Naive thymus-derived CD4-positive, alpha-beta T cell (primary cell): ENCODE data around the gene NT5C1B. TPM values are rescaled to one million over a fixed set of nuclear protein-coding genes. Genes with fewer than 3 reads are reported as not detected.

Source experiments
- ATAC-seq: fragments of 150-1000 bp; cut with Tn5 transposase; 2 replicates; pipeline ENCODE4 v1.10.0; 2021; ENCODE audit warnings: mild to moderate bottlenecking, moderate library complexity
- CTCF ChIA-PET: fragments of 350-600 bp; sonication (Branson Sonifier 250); formaldehyde crosslinking; loops from one replicate; lab custom pipeline; 2021; ENCODE audit warnings: antibody characterized with exemption; lab: Charles Lee
- POLR2A ChIA-PET: fragments of 350-600 bp; sonication (Branson Sonifier 250); formaldehyde crosslinking; loops from one replicate; lab custom pipeline; 2021; ENCODE audit warnings: antibody characterized with exemption, inconsistent platforms; lab: Charles Lee
- DNase-seq, 9 donors: peaks; one replicate each; pipeline versions ENCODE4 v3.0.0 to v3.0.0-alpha.2; 2020 to 2022; ENCODE audit warnings: mixed read lengths in 1 of 9
- H3K27ac ChIP-seq: one replicate; pipeline ENCODE4 v1.7.0; 2013; ENCODE audit warnings: mild to moderate bottlenecking, low read depth, low read length, moderate library complexity
- H3K27me3 ChIP-seq, 2 donors: one replicate each; pipeline ENCODE4 v1.7.0; 2013; ENCODE audit warnings: low read length in 2 of 2, mild to moderate bottlenecking in 2 of 2, moderate library complexity in 2 of 2; ENCODE audit not compliant: control insufficient read depth in 2 of 2, insufficient read depth in 2 of 2
- H3K36me3 ChIP-seq, 3 experiments: 1 replicate in 2 of 3; 2 replicates in 1 of 3; pipeline ENCODE4 v1.7.0; 2013; ENCODE audit warnings: low read length in 3 of 3, mild to moderate bottlenecking in 3 of 3, moderate library complexity in 1 of 3; ENCODE audit not compliant: insufficient read depth in 3 of 3, control insufficient read depth in 2 of 3
- H3K4me1 ChIP-seq, 2 donors: one replicate each; pipeline ENCODE4 v1.7.0; 2013; ENCODE audit warnings: low read length in 2 of 2, mild to moderate bottlenecking in 2 of 2, moderate library complexity in 1 of 2; ENCODE audit not compliant: control insufficient read depth in 2 of 2, insufficient read depth in 2 of 2
- H3K4me3 ChIP-seq: 2 replicates; pipeline ENCODE4 v1.7.0; 2013; ENCODE audit warnings: mild to moderate bottlenecking, low read length
- H3K9me3 ChIP-seq, 3 experiments: 1 replicate in 2 of 3; 2 replicates in 1 of 3; pipeline ENCODE4 v1.7.0; 2013; ENCODE audit warnings: low read length in 3 of 3; ENCODE audit not compliant: control insufficient read depth in 2 of 3
- H3K27ac Mint-ChIP-seq, 9 donors: one replicate each; pipeline ENCODE4 v1.8.0; 2020 to 2022; ENCODE audit warnings: mixed read lengths in 9 of 9, mild to moderate bottlenecking in 8 of 9, moderate library complexity in 5 of 9, inconsistent platforms in 2 of 9
- H3K27me3 Mint-ChIP-seq, 5 donors: one replicate each; pipeline ENCODE4 v1.8.0; 2021 to 2022; ENCODE audit warnings: mixed read lengths in 5 of 5, mild to moderate bottlenecking in 1 of 5
- H3K36me3 Mint-ChIP-seq, 5 donors: one replicate each; pipeline ENCODE4 v1.8.0; 2020 to 2022; ENCODE audit warnings: mixed read lengths in 5 of 5, mild to moderate bottlenecking in 3 of 5, inconsistent platforms in 1 of 5
- H3K4me1 Mint-ChIP-seq, 7 donors: one replicate each; pipeline ENCODE4 v1.8.0; 2020 to 2022; ENCODE audit warnings: mixed read lengths in 7 of 7, mild to moderate bottlenecking in 3 of 7, inconsistent platforms in 1 of 7
- H3K4me3 Mint-ChIP-seq, 10 donors: one replicate each; pipeline ENCODE4 v1.8.0; 2020 to 2022; ENCODE audit warnings: mild to moderate bottlenecking in 10 of 10, mixed read lengths in 10 of 10, moderate library complexity in 6 of 10, inconsistent platforms in 2 of 10
- H3K9me3 Mint-ChIP-seq, 11 donors: one replicate each; pipeline ENCODE4 v1.8.0; 2020 to 2022; ENCODE audit warnings: mixed read lengths in 11 of 11, mild to moderate bottlenecking in 4 of 11, inconsistent platforms in 1 of 11, moderate library complexity in 1 of 11
- intact Hi-C, 2 donors: fragments of 100-400 bp; cut with micrococcal nuclease; formaldehyde crosslinking; loops; one replicate each; pipeline ENCODE4 v1.15.1; 2023
- polyA plus RNA-seq, 2 donors: library from polyadenylated mRNA; unstranded; fragments of 300-500 nt; fragmentation: Illumina TruSeq; gene quantifications; one replicate each; pipeline ENCODE4 v1.2.3, GENCODE V29; 2021
- total RNA-seq, 6 experiments: library from RNA in 5 of 6; stranded (reverse) in 5 of 6; gene quantifications; 1 replicate in 5 of 6; 2 replicates in 1 of 6; pipeline ENCODE4 v1.2.3 and lab custom pipeline; 2021 to 2026

The NT5C1B gene
- total and polyA plus RNA-seq, 7 experiments from 2014 or later, result 0.39 to 0.50 TPM; not detected in 5

GRCh38 chr2:18614041-18614440 lies 24.7 kb upstream of the NT5C1B start:
- no peaks in the 10 kb centered on the region for H3K9me3 ChIP-seq
- Mint-ChIP-seq H3K27ac (no peak overlapping the region), H3K4me1 (peaks cover 0 to 5% (median 0%) of the 10 kb centered on the region in 7 donors), H3K9me3 (peaks cover 0 to 16% (median 4%) of the 10 kb centered on the region in 11 donors), H3K4me3 (no peak overlapping the region), H3K36me3 (peaks cover 0 to 29% (median 7%) of the 10 kb centered on the region in 5 donors), H3K27me3 (no peaks in the 10 kb centered on the region)
- no peaks in the 10 kb centered on the region for H3K27me3 ChIP-seq
- CTCF ChIA-PET, result no interaction called here
- no peak for ATAC-seq
- no peak overlapping the region for H3K27ac ChIP-seq
- DNase-seq, result no peak
- intact Hi-C loops, result no loop called here
- H3K4me1 ChIP-seq, result no peaks in the 10 kb centered on the region
- H3K36me3 ChIP-seq, result no peaks in the 10 kb centered on the region
- H3K4me3 ChIP-seq, result no peak overlapping the region
- POLR2A ChIA-PET, result no interaction called here

- H3K27ac ChIP-seq, result no peak overlapping the region
- peaks cover 0 to 24% (median 7%) of the 10 kb centered on the region in 5 donors for H3K36me3 Mint-ChIP-seq
- DNase-seq (no peak), ATAC-seq (no peak)
- H3K9me3 ChIP-seq, result no peaks in the 10 kb centered on the region
- no peak overlapping the region for H3K4me3 Mint-ChIP-seq
- peaks cover 0 to 6% (median 0%) of the 10 kb centered on the region in 7 donors for H3K4me1 Mint-ChIP-seq
- H3K4me3 ChIP-seq, result no peak overlapping the region
- intact Hi-C loops, result no loop called here
- H3K27me3 ChIP-seq, result no peaks in the 10 kb centered on the region
- no peaks in the 10 kb centered on the region for H3K27me3 Mint-ChIP-seq
- no peak overlapping the region for H3K27ac Mint-ChIP-seq
- ChIA-PET POLR2A (no interaction called here), CTCF (no interaction called here)
- H3K4me1 ChIP-seq, result no peaks in the 10 kb centered on the region
- H3K9me3 Mint-ChIP-seq, result peaks cover 0 to 5% (median 0%) of the 10 kb centered on the region in 11 donors
- H3K36me3 ChIP-seq, result no peaks in the 10 kb centered on the region
These were observed 22.8 kb upstream of the NT5C1B start for GRCh38 chr2:18612133-18612532.

DNA sequence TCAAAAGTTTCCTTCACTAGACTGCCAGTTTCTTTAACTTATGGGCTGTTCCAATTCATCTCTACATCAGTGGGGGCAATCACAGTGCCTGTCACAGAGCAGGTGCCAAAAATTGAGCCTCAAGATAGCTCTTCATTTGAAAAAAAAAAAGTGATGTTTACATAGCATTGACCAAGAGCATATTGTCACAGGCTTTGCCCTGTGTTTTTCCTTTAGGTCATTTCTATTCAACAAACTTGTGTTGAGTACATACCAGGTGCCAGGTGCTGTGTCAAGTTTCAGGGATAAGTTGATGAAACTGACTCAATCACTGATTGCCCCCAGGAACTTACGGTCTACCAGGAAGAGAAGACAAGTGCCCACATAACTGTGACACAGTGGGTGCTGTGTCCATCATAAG lies 22.2 kb upstream of the NT5C1B start:
- Histone ChIP-seq H3K4me3 (no peak overlapping the region), H3K27ac (no peak overlapping the region), H3K4me1 (no peaks in the 10 kb centered on the region), H3K27me3 (no peaks in the 10 kb centered on the region), H3K36me3 (no peaks in the 10 kb centered on the region), H3K9me3 (no peaks in the 10 kb centered on the region)
- CTCF ChIA-PET, result no interaction called here
- POLR2A ChIA-PET, result no interaction called here
- Mint-ChIP-seq H3K36me3 (peaks cover 0 to 30% (median 7%) of the 10 kb centered on the region in 5 donors), H3K4me3 (no peak overlapping the region), H3K27me3 (no peaks in the 10 kb centered on the region), H3K27ac (peak overlapping the region in 1 of 9 donors; percentile 56), H3K4me1 (peaks cover 0 to 11% (median 0%) of the 10 kb centered on the region in 7 donors), H3K9me3 (peaks cover 0 to 5% (median 0%) of the 10 kb centered on the region in 11 donors)
- intact Hi-C loops, result no loop called here
- ATAC-seq (no peak), DNase-seq (no peak)

- Mint-ChIP-seq H3K4me1 (peaks cover 0 to 13% (median 0%) of the 10 kb centered on the region in 7 donors), H3K9me3 (peaks cover 0 to 5% (median 0%) of the 10 kb centered on the region in 11 donors), H3K27ac (no peak overlapping the region), H3K27me3 (no peaks in the 10 kb centered on the region), H3K4me3 (no peak overlapping the region), H3K36me3 (peaks cover 0 to 32% (median 7%) of the 10 kb centered on the region in 5 donors)
- H3K27ac ChIP-seq, result no peak overlapping the region
- intact Hi-C loops, result no loop called here
- H3K4me3 ChIP-seq, result no peak overlapping the region
- no peaks in the 10 kb centered on the region for H3K27me3 ChIP-seq
- DNase-seq (no peak), ATAC-seq (no peak)
- no peaks in the 10 kb centered on the region for H3K9me3 ChIP-seq
- no peaks in the 10 kb centered on the region for H3K36me3 ChIP-seq
- POLR2A ChIA-PET, result no interaction called here
- no peaks in the 10 kb centered on the region for H3K4me1 ChIP-seq
- CTCF ChIA-PET, result no interaction called here
These were observed 21.8 kb upstream of the NT5C1B start for GRCh38 chr2:18611184-18611583.

- ChIA-PET CTCF (no interaction called here), POLR2A (no interaction called here)
- Histone ChIP-seq H3K27ac (no peak overlapping the region), H3K36me3 (no peaks in the 10 kb centered on the region), H3K9me3 (no peaks in the 10 kb centered on the region), H3K4me1 (no peaks in the 10 kb centered on the region), H3K4me3 (no peak overlapping the region), H3K27me3 (no peaks in the 10 kb centered on the region)
- ATAC-seq (no peak), DNase-seq (no peak)
- H3K27ac Mint-ChIP-seq, result no peak overlapping the region
- H3K4me3 Mint-ChIP-seq, result no peak overlapping the region
- intact Hi-C loops, result no loop called here
- peaks cover 0 to 13% (median 0%) of the 10 kb centered on the region in 7 donors for H3K4me1 Mint-ChIP-seq
- H3K9me3 Mint-ChIP-seq, result peaks cover 0 to 4% (median 0%) of the 10 kb centered on the region in 11 donors
- no peaks in the 10 kb centered on the region for H3K27me3 Mint-ChIP-seq
- peaks cover 0 to 32% (median 4%) of the 10 kb centered on the region in 5 donors for H3K36me3 Mint-ChIP-seq
These were observed 21.3 kb upstream of the NT5C1B start for GRCh38 chr2:18610651-18611050.

GRCh38 chr2:18610090-18610489 lies 20.7 kb upstream of the NT5C1B start:
- POLR2A ChIA-PET, result no interaction called here
- Mint-ChIP-seq H3K36me3 (peaks cover 0 to 30% (median 0%) of the 10 kb centered on the region in 5 donors), H3K27me3 (no peaks in the 10 kb centered on the region), H3K4me3 (no peak overlapping the region), H3K4me1 (peaks cover 0 to 13% (median 3%) of the 10 kb centered on the region in 7 donors), H3K9me3 (peaks cover 0 to 4% (median 0%) of the 10 kb centered on the region in 11 donors), H3K27ac (no peak overlapping the region)
- H3K4me3 ChIP-seq, result no peak overlapping the region
- no peaks in the 10 kb centered on the region for H3K27me3 ChIP-seq
- H3K9me3 ChIP-seq, result no peaks in the 10 kb centered on the region
- H3K4me1 ChIP-seq, result no peaks in the 10 kb centered on the region
- intact Hi-C loops, result no loop called here
- ATAC-seq (no peak), DNase-seq (no peak)
- no peak overlapping the region for H3K27ac ChIP-seq
- CTCF ChIA-PET, result no interaction called here
- no peaks in the 10 kb centered on the region for H3K36me3 ChIP-seq

DNA sequence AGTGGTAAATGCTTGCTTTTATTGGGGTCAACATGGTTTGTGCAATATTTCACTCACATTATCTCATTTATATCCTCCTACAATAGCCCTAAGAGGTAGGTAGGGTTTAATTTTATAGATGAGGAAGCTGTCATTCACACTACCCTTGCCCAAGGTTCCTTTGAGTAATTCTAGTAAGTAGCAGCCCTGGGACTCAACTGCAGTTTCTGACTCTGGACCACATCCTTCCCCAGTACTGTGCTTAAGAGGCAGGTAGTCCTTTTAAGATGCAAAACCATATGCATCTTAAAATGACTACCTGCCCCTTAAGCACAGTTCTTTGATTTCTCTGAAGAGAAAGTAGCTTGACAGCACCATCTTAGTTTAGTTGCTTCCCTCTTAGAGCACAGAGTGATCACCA lies 15.7 kb upstream of the NT5C1B start:
- DNase-seq (peak in 1 of 9 donors; percentile 45), ATAC-seq (no peak)
- Mint-ChIP-seq H3K9me3 (no peaks in the 10 kb centered on the region), H3K27me3 (no peaks in the 10 kb centered on the region), H3K36me3 (peaks cover 0 to 33% (median 1%) of the 10 kb centered on the region in 5 donors), H3K4me3 (peak overlapping the region in 2 of 10 donors; percentile 13 to 69), H3K4me1 (peaks cover 0 to 16% (median 3%) of the 10 kb centered on the region in 7 donors), H3K27ac (peak overlapping the region in 3 of 9 donors; percentile 14 to 92 (median 51))
- Histone ChIP-seq H3K4me3 (no peak overlapping the region), H3K27me3 (no peaks in the 10 kb centered on the region), H3K27ac (no peak overlapping the region), H3K4me1 (no peaks in the 10 kb centered on the region), H3K36me3 (no peaks in the 10 kb centered on the region), H3K9me3 (no peaks in the 10 kb centered on the region)
- CTCF ChIA-PET, result no interaction called here
- intact Hi-C loops, result no loop called here
- POLR2A ChIA-PET, result no interaction called here
